Activated CD8-positive, alpha-beta T cell treated with anti-CD3 and anti-CD28 coated beads for 36 hours (primary cell): ENCODE measurements around the gene SETD3. TPM values are rescaled to one million over a fixed set of nuclear protein-coding genes. Genes with fewer than 3 reads are reported as not detected.

Experiments used
- ATAC-seq: fragments of 200-7000 bp; cut with Tn5 transposase; one replicate; pipeline ENCODE4 v1.10.0; 2021; ENCODE audit warnings: mild to moderate bottlenecking, moderate library complexity
- CTCF ChIA-PET: fragments of 350-600 bp; sonication (Branson Sonifier 250); formaldehyde crosslinking; loops from one replicate; lab custom pipeline; 2021; ENCODE audit warnings: antibody characterized with exemption; lab: Charles Lee
- POLR2A ChIA-PET: fragments of 350-600 bp; sonication (Branson Sonifier 250); formaldehyde crosslinking; loops from one replicate; lab custom pipeline; 2021; ENCODE audit warnings: antibody characterized with exemption; lab: Charles Lee
- DNase-seq: peaks from one replicate; pipeline ENCODE4 v3.0.0-alpha.2; 2020
- H3K27ac Mint-ChIP-seq: one replicate; pipeline ENCODE4 v1.8.0; 2021; ENCODE audit warnings: mild to moderate bottlenecking, mixed read lengths
- H3K27me3 Mint-ChIP-seq: one replicate; pipeline ENCODE4 v1.8.0; 2021; ENCODE audit warnings: mixed read lengths
- H3K36me3 Mint-ChIP-seq: one replicate; pipeline ENCODE4 v1.8.0; 2021; ENCODE audit warnings: low read depth, mixed read lengths
- H3K4me1 Mint-ChIP-seq: one replicate; pipeline ENCODE4 v1.8.0; 2021; ENCODE audit warnings: low read depth, mixed read lengths
- H3K4me3 Mint-ChIP-seq: one replicate; pipeline ENCODE4 v1.8.0; 2021; ENCODE audit warnings: mild to moderate bottlenecking, moderate library complexity, mixed read lengths
- H3K9me3 Mint-ChIP-seq: one replicate; pipeline ENCODE4 v1.8.0; 2021; ENCODE audit warnings: mixed read lengths
- CTCF ChIP-seq: fragments of 200-600 bp; IDR thresholded peaks from one replicate; pipeline ENCODE4 v1.8.0; 2022; ENCODE audit warnings: antibody characterized with exemption, mild to moderate bottlenecking
- intact Hi-C: fragments of 100-400 bp; cut with micrococcal nuclease; formaldehyde crosslinking; loops from one replicate; pipeline ENCODE4 v1.10.0; 2022
- total RNA-seq, 2 experiments: library from RNA; stranded (reverse); gene quantifications; one replicate each; pipeline ENCODE4 v1.2.3, GENCODE V29; 2021

The SETD3 gene
- total RNA-seq, 2 experiments from 2014 or later: 49.9 to 50.7 TPM

DNA sequence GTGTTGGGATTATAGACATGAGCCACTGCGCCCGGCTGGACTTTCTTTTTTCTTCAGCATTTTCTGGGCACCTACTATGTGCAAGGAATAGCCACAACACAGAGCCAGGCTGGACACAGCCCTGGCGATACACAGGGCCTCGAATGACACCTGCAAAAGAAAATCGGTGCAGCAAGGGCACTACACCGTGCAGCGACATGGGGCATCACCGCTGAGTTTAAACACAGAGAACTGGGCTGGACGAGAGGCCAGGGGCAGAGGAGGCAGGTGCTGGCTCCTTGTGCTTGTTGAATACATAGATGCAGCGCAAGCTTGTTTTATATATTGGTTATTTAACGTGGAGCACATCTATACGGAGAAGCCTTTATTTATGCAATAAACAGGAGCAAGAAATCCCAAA, 92.4 kb downstream of the SETD3 start:
- ChIA-PET CTCF (interaction anchor here (0.8 to 7.4 kb wide), 9 partner anchors 10 to 69 kb away, joined by 3 to 145 read pairs (median 4); no protein-coding TSS in a partner anchor), POLR2A (no interaction called here)
- TF ChIP-seq CTCF: no peak
- H3K27ac Mint-ChIP-seq: no peak overlapping the region
- peaks cover 12% of the 10 kb centered on the region for H3K27me3 Mint-ChIP-seq
- ATAC-seq: no peak
- no peaks in the 10 kb centered on the region for H3K36me3 Mint-ChIP-seq
- no peak overlapping the region for H3K4me3 Mint-ChIP-seq
- no peak for DNase-seq
- intact Hi-C loops: no loop called here
- H3K9me3 Mint-ChIP-seq: no peaks in the 10 kb centered on the region
- H3K4me1 Mint-ChIP-seq: peaks cover 10% of the 10 kb centered on the region

- CTCF ChIA-PET: interaction anchor here (1.0 to 7.4 kb wide), 6 partner anchors 10 to 68 kb away, joined by 3 to 145 read pairs (median 8); no protein-coding TSS in a partner anchor
- Mint-ChIP-seq H3K4me1 (peaks cover 10% of the 10 kb centered on the region), H3K9me3 (no peaks in the 10 kb centered on the region), H3K27ac (no peak overlapping the region), H3K4me3 (no peak overlapping the region), H3K36me3 (no peaks in the 10 kb centered on the region), H3K27me3 (peaks cover 12% of the 10 kb centered on the region)
- no peak for ATAC-seq
- intact Hi-C loops: no loop called here
- POLR2A ChIA-PET: no interaction called here
- DNase-seq: no peak
- TF ChIP-seq CTCF: no peak
Observed at GRCh38 chr14:99387880-99388279, 92.8 kb downstream of the SETD3 start.

GRCh38 chr14:99384450-99385417, 95.9 kb downstream of the SETD3 start:
- Mint-ChIP-seq H3K4me3 (no peak overlapping the region), H3K9me3 (no peaks in the 10 kb centered on the region), H3K27me3 (peaks cover 19% of the 10 kb centered on the region), H3K36me3 (no peaks in the 10 kb centered on the region), H3K4me1 (peaks cover 14% of the 10 kb centered on the region), H3K27ac (no peak overlapping the region)
- ChIA-PET POLR2A (no interaction called here), CTCF (interaction anchor here (1.4 kb wide), 1 partner anchor 8 kb away, joined by 5 read pairs; no protein-coding TSS in a partner anchor)
- ATAC-seq (no peak), DNase-seq (no peak)
- intact Hi-C loops: no loop called here
- TF ChIP-seq CTCF: no peak

DNA sequence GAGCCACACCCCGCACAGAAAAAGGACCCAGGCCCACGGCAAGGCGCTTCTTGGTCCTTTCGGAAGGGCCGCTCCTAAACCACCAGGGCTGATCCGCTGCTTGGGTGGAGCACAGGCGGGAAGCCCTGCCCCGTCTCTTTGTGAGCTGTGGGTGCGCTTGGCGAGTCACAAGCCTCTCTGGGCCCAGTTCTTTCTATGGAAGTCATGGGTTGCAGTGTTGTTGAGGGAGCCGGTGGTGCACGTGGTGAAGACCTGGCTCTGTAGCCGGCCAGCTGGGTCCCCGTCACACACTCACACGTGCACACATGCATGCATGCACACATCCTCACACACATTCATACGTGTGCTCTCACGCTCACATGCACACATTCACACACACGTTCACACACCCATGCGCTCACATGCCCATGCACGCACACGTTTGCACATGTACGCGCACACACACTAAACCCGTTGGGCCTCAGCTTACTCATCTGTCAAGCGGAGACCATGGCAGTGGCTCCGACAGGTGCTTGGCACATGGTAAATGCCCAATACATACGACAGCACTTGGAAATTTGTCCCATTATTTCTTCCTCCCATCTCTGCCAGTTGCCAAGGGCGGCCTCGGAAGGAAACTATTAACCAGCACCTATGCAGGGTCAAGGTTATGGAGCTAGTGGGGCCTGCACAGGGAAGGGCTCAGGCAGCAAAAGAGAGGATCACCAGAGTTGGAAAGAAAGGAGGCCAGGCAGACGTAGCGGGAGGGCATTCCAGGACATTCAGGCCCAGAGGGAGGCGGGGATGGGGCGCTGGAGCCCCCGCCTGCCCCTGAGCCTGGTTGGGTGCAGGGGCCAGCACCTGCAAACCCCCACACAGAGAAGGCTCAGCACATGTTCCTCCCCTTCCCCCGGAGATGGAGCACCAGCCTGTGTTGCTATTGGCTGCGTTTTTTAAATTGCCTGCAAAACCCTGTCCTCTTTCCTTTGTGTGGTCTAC, 96.9 kb downstream of the SETD3 start:
- no peaks in the 10 kb centered on the region for H3K36me3 Mint-ChIP-seq
- ChIA-PET POLR2A (interaction anchor here (0.6 kb wide), 1 partner anchor 219 kb away, joined by 3 read pairs; no protein-coding TSS in a partner anchor), CTCF (interaction anchor here (1.4 kb wide), 1 partner anchor 9 kb away, joined by 5 read pairs; no protein-coding TSS in a partner anchor)
- H3K9me3 Mint-ChIP-seq: no peaks in the 10 kb centered on the region
- intact Hi-C loops: no loop called here
- ATAC-seq: no peak
- no peak overlapping the region for H3K27ac Mint-ChIP-seq
- no peak overlapping the region for H3K4me3 Mint-ChIP-seq
- DNase-seq: no peak
- no peak for TF ChIP-seq CTCF
- peaks cover 14% of the 10 kb centered on the region for H3K4me1 Mint-ChIP-seq
- H3K27me3 Mint-ChIP-seq: peaks cover 19% of the 10 kb centered on the region
